Mesothelial cell of epicardium (in vitro differentiated cells): ENCODE measurements around the gene SLC7A10. TPM values are rescaled to one million over a fixed set of nuclear protein-coding genes. Genes with fewer than 3 reads are reported as not detected.

Experiments
- DNase-seq, 2 experiments: peaks; one replicate each; pipeline ENCODE4 v3.0.0; 2021; ENCODE audit warnings: low spot score in 2 of 2; ENCODE audit not compliant: unreplicated experiment in 2 of 2
- H3K27ac Mint-ChIP-seq: 2 replicates; pipeline ENCODE4 v1.8.0; 2021; ENCODE audit warnings: mixed read lengths
- H3K27me3 Mint-ChIP-seq: 2 replicates; pipeline ENCODE4 v1.8.0; 2021; ENCODE audit warnings: low read depth, mixed read lengths
- H3K36me3 Mint-ChIP-seq: 2 replicates; pipeline ENCODE4 v1.8.0; 2021; ENCODE audit warnings: mixed read lengths
- H3K4me1 Mint-ChIP-seq: 2 replicates; pipeline ENCODE4 v1.8.0; 2021; ENCODE audit warnings: mixed read lengths
- H3K4me3 Mint-ChIP-seq: 2 replicates; pipeline ENCODE4 v1.8.0; 2021; ENCODE audit warnings: mild to moderate bottlenecking, moderate library complexity, mixed read lengths
- H3K9me3 Mint-ChIP-seq: 2 replicates; pipeline ENCODE4 v1.8.0; 2021; ENCODE audit warnings: mixed read lengths
- CTCF ChIP-seq: fragments of 200-600 bp; sonication (generic); IDR thresholded peaks from one replicate; pipeline ENCODE4 v1.5.0; 2021; ENCODE audit warnings: antibody characterized with exemption; ENCODE audit not compliant: unreplicated experiment
- total RNA-seq: library from RNA; stranded (reverse); gene quantifications from 3 replicates; pipeline ENCODE4 v1.2.1, GENCODE V29; 2021

The SLC7A10 gene
- total RNA-seq, 1 donor from 2014 or later = 0.92 TPM

DNA sequence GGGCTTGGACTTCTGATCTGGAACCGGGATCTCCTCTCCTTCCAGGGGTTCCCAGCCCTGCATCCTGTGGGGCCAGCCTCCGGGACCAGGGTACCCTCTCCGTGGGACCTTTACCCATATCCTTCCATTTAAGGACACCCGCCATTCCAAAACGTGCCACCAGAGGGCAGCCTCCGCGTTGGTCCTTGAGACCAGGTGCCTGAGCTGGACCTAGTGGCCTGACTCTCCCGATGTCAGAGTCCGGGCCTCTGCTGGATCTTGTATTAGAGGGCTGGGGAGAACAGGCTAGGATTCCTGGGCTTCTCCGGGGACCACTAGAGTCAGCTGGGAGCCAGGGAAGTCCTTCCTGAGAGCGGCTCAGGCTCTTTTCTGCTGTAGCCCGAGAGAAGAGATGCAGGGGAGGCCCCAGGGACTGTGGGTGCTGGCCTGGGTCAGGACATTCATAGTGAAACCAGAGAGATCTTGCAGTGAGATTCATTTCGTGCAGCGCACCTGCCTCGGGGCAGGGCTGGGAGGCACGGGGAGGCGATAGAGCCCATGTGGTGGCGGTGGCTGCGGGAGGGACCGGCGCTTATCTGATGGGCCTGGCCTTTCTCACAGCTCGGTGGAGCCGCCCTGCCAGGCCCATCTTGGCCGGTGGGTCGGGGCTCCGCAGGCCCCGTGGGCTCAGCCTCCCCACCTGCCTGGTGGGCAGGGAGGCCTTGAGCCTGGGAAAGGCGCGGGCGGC is 9.8 kb upstream of the SLC7A10 start:
- Mint-ChIP-seq H3K9me3 (no peaks in the 10 kb centered on the region), H3K27ac (no peak overlapping the region), H3K4me1 (no peaks in the 10 kb centered on the region), H3K4me3 (no peak overlapping the region), H3K27me3 (peaks cover 16% of the 10 kb centered on the region), H3K36me3 (no peaks in the 10 kb centered on the region)
- peak; percentile 90 for TF ChIP-seq CTCF
- peak in 1 of 2 experiments; percentile 85 for DNase-seq

DNA sequence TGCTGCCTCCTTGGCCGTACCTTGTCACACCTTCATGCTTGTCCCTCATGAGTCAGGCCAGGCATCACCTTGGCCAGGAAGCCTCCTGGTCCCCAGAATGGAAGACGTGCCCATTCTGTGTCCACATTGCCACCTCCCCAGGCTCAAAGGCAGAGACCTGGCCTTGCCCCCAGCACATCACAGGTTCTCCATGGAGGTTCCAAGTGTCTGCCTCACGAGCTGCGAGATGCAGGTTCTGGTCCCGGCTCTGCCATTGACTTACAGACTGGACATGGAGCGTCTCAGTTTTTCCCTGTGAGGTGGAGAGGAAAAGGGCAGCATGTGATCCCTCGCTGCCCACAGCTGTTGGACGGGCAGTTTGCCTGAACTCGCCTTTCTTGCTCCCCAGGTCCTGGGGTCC is 9.1 kb upstream of the SLC7A10 start:
- H3K9me3 Mint-ChIP-seq = peaks cover 3% of the 10 kb centered on the region
- TF ChIP-seq CTCF = no peak

GRCh38 chr19:33234092-33234491 is 8.4 kb upstream of the SLC7A10 start:
- H3K4me3 Mint-ChIP-seq = no peak overlapping the region
- H3K36me3 Mint-ChIP-seq = no peaks in the 10 kb centered on the region
- H3K9me3 Mint-ChIP-seq = peaks cover 4% of the 10 kb centered on the region
- TF ChIP-seq CTCF = no peak
- peaks cover 25% of the 10 kb centered on the region for H3K27me3 Mint-ChIP-seq
- no peak overlapping the region for H3K27ac Mint-ChIP-seq
- no peak for DNase-seq
- no peaks in the 10 kb centered on the region for H3K4me1 Mint-ChIP-seq

More for the DNA sequence above, 9.1 kb upstream of the SLC7A10 start:
- DNase-seq = no peak
- H3K27me3 Mint-ChIP-seq = peaks cover 23% of the 10 kb centered on the region
- no peak overlapping the region for H3K27ac Mint-ChIP-seq
- no peaks in the 10 kb centered on the region for H3K4me1 Mint-ChIP-seq
- no peaks in the 10 kb centered on the region for H3K36me3 Mint-ChIP-seq
- H3K4me3 Mint-ChIP-seq = no peak overlapping the region

GRCh38 chr19:33233056-33233873 is 7.6 kb upstream of the SLC7A10 start:
- Mint-ChIP-seq H3K27me3 (peaks cover 33% of the 10 kb centered on the region), H3K36me3 (no peaks in the 10 kb centered on the region), H3K27ac (no peak overlapping the region), H3K4me1 (no peaks in the 10 kb centered on the region), H3K4me3 (no peak overlapping the region), H3K9me3 (peaks cover 11% of the 10 kb centered on the region)
- TF ChIP-seq CTCF = no peak
- DNase-seq = no peak

DNA sequence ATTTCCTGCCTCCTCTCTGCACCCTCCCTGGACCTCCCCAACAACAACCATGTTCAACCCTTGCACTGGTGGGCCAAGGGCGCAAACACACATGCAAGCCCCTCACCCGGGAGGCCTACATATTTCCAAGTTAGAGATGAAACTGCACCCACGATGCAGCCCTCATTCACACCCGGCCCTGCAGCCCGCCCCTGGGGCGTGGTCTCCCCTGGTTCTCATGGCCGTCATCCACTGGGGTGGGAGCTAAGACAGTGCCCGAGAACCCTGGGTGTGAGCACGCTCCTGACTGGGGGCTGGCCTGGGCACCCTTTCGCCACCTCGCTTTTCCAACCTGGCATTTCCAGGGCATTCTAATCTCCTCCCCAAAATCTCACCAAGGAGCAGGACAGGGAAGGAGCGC is 7.0 kb upstream of the SLC7A10 start:
- Mint-ChIP-seq H3K36me3 (peaks cover 2% of the 10 kb centered on the region), H3K4me3 (no peak overlapping the region), H3K27ac (no peak overlapping the region), H3K4me1 (no peaks in the 10 kb centered on the region), H3K27me3 (peaks cover 39% of the 10 kb centered on the region), H3K9me3 (peaks cover 16% of the 10 kb centered on the region)
- DNase-seq = no peak
- no peak for TF ChIP-seq CTCF
